ENCODE results near the gene ERMAP.
"Not testable (repeated sequence)": the region's sequence is repeated elsewhere in the genome, so short reads cannot be mapped to it uniquely, and the experiment has no call there.

Gene ERMAP

DNA sequence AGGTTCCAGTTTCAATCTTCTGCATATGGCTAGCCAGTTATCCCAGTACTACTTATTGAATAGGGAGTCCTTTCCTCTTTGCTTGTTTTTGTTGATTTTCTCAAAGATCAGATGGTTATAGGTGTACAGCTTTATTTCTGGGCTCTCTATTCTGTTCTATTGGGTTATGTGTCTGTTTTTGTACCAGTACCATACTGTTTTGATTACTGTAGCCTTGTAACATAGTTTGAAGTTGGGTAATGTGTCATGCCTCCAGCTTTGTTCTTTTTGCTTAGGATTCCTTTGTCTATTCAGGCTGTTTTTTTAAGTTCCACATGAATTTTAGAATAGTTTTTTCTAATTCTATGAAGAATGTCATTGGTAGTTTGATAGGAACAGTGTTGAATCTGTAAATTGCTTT, 56.2 kb downstream of the ERMAP start:
- not testable (repeated sequence) for DNase-seq (ENCODE audit: low read depth in 2 of 2)

DNA sequence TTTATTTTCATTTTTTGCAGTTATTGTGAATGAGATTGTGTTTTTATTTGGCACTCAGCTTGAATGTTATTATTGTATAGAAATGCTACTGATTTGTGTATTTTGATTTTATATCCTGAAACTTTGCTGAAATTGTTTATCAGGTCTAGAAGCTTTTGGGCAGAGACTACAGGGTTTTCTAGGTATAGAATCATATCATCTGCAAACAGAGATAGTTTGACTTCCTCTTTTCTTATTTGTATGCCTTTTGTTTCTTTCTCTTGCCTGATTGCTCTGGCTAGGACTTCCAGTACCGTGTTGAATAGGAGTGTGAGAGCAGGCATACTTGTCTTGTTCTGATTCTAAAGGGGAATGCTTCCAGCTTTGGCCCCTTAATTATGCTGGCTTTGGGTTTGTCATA, 56.7 kb downstream of the ERMAP start:
- no peak for DNase-seq (ENCODE audit: low read depth in 2 of 2)

DNA sequence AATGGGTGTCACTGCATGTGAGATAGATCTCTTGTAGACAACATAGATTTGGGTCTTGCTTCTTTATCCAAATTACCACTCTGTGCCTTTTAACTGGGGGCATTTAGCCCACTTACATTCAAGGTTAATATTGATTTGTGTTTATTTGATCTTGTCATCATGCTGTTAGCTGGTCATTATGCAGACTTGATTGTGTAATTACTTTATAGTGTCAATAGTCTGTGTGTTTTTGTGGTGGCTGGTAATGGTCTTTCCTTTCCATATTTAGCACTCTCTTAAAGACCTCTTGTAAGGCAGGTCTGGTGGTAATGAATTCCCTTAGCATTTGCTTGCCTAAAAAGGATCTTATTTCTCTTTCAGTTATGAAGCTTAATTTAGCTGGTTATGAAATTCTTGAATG, 59.1 kb downstream of the ERMAP start:
- DNase-seq (ENCODE audit: low read depth in 2 of 2): no peak

DNA sequence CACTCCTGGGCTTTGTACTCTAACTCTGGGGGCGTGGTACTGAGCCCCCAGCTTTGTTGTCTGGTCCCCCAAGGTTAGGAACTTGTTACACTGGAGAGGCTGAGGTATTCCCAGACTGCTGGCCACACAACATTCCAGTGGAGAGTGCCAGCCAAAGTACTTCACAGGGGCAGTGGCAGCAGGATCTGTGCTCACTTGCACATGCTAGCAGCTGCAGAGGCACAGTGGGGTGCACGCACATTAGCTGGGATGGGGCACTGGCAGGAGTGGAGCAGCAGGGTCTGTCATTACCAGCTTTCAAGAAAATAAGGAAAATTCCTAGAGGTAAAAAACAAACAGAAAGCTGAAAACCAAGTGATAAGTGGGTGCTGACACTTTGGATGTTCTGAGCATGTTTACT, 60.5 kb downstream of the ERMAP start:
- no peak for DNase-seq (ENCODE audit: low read depth in 2 of 2)

DNA sequence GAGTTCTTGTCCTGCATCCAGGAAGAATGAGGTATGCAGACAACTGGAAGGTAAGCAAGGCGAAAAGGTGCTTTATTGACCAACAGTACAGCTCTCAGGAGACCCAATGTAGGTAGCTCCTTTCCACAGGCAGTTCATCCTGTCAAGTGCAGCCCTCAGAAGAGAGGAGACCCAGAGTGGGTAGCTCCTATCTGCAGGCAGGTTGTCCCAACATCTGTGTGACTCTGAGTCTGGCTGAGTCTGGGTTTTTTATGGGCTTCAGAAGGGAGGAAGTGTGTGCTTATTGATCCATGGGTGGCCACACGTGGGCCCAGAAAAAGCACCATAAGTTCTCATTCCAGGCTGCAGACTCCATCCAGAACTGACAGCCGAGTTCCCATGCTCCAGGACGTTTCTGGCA, 63.5 kb downstream of the ERMAP start:
- no peak for DNase-seq (ENCODE audit: low read depth in 2 of 2)

DNA sequence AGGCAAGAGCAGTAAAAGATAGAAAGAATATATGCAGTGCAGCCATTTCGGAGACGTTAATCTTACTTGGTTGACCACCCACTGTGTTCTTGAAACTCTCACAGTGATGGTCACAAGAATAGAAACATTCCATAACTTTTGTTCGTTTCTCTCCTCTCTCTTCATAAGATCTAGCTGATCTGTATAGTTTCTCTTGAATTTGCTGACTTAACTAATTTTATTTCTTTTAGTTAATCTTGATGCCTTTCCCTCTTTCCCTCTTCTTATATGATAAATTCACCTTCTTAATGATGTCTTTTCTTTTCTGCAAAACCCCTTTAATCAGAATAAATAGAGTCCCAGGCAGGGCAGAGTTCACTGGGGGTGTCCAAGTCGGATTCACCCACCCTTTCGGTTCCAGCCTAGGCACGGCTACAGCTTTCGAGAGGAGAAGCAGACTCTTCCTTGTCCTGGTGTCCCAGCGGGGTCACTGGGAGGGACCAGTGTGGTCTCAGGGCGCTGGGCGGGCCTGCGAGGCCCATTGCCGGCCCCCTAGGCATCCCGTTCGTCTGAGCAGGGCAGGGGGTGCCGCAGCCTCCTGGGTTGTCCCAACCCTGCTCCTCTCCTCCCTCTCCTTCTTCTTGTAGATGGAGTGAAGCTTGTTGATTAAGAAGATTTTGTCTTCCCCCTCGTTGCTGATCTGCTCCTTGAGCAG, 69.3 kb downstream of the ERMAP start:
- no peak for DNase-seq (ENCODE audit: low read depth in 2 of 2)

DNA sequence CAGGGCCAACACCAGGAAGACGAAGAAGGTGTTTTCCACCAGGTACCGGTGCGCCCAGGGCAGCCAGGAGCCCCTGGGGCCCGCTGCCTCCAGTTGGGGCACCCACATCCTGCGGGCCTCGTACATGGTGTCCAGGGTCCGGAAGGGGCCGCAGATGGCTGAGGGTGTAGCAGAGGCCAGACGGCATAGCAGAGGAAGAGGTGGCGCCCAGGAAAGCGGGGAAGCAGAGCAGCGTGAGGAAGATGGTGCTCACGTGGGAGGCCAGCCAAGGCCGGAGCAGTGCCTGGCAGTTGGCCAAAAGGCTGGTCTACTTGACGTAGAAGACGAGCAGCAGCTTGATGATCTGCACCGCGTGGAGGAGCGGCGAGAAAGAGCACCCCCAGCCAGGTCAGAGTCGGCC, 69.9 kb downstream of the ERMAP start:
- no peak for DNase-seq (ENCODE audit: low read depth in 2 of 2)

DNA sequence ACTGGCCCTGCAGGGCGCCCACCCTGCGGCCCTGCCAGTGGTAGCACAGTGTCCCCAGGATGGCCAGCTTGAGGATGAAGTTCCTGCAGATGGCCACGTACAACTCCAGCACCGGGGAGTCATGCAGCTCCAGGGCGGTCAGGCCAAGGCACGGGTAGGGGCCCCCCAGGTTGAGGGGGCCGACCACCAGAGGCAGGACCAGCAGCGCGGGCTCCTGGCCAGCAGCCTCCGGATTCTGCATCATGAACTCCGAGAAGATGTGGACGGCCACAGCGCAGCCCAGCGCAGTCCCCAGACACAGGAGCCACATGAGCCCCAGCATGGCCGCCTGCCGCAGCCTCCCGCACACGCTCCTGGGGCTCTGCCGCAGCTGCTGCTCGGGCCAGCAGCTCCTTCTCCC, 70.4 kb downstream of the ERMAP start:
- no peak for DNase-seq (ENCODE audit: low read depth in 2 of 2)

DNA sequence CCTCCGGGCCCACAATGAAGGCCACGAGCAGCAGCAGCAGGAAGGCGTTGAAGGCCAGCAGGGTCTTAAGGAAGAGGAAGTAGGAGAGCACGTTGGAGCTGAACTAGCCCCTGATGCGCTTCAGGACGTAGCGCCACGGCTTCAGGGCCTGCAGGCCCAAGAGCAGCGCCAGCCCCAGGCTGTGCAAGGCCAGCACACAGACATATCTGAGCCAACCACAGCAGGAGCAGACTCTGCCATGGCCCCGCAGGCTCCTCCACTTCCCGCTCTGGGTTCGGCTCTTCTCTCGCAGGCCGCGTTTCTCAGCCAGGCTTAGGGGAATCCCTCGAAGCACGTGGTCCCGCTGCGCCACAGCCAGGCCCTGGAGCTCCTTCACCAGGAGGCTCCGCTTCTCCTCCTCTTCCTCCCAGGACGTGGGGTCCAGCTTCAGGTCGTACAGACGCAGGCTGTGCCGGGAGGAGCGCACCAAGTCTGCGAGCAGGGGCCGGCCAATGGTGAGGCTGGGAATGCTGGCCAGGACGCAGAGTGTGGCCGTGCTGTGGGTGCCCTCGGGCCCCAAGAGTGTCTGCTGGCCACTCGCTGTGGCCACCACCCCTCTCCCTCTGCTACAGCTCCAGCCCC, 71.2 kb downstream of the ERMAP start:
- DNase-seq (ENCODE audit: low read depth in 2 of 2): no peak

DNA sequence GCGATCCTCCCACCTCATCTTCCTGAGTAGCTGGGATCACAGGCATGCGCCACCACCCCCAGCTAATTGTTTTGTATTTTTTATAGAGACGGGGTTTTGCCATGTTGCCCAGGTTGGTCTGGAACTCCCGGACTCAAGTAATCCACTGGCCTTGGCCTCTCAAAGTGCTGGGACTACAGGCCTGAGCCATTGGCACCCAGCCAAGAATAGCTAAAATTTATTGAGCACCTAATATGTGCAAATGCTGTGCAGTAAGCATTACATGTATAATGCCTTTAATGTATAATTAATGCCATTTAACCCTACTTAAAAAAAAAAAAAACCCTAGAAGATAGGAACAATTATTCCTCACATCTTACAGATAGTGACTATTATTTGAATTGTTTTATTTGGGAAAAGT, 72.3 kb downstream of the ERMAP start:
- no peak for DNase-seq (ENCODE audit: low read depth in 2 of 2)

DNA sequence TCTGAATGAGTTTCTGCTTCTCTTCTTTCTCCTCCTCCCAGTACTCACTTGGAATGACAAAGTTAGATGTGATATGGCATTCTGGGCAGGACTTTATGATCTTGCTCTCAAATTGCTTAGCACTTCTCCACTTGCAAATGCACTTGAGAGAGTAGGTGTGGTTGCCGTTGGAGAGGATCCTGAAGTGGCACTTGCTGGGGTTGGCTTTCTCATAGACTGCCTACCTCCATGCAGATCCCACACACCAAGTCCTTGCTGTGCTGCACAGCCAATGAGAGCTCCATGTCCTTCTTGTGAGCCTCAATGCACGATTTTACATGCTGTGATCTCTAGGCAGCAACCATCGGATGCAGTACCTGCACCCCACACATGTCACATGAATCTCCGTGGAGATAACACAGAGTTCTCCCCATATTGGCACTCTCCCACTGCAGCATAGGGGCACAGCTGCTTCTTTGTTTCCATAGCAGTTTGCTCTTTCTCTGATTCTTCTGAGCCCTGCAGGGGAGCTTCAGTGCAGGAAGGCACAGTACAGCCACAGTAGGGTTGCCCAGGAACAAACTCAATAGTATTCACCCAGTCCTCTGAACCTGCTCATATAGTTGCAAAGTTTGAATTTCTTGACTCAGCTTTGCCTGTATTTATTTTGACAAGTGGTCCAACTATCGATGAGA, 74.7 kb downstream of the ERMAP start:
- no peak for DNase-seq (ENCODE audit: low read depth in 2 of 2)
